CD4-positive, alpha-beta T cell (primary cell): ENCODE measurements around the gene CDH22. TPM values are rescaled to one million over a fixed set of nuclear protein-coding genes. Genes with fewer than 3 reads are reported as not detected.

ENCODE experiments used
- ATAC-seq: fragments of 200-7000 bp; cut with Tn5 transposase; one replicate; pipeline ENCODE4 v1.10.0; 2022; ENCODE audit warnings: mild to moderate bottlenecking; ENCODE audit not compliant: poor library complexity
- CTCF ChIA-PET: fragments of 350-600 bp; sonication (Branson Sonifier 250); formaldehyde crosslinking; loops from one replicate; lab custom pipeline; 2021; ENCODE audit warnings: antibody characterized with exemption, inconsistent platforms; lab: Charles Lee
- POLR2A ChIA-PET: fragments of 350-600 bp; sonication (Branson Sonifier 250); formaldehyde crosslinking; loops from one replicate; lab custom pipeline; 2021; ENCODE audit warnings: antibody characterized with exemption, inconsistent platforms; lab: Charles Lee
- DNase-seq, 14 experiments: peaks; one replicate each; pipeline ENCODE4 v3.0.0-alpha.2; 2013 to 2020; ENCODE audit warnings: mixed read lengths in 2 of 14
- H3K27ac ChIP-seq, 2 donors: one replicate each; pipeline versions ENCODE4 v1.5.1 to v1.7.0; 2013; ENCODE audit warnings: low read length in 2 of 2, low read depth in 1 of 2, mild to moderate bottlenecking in 1 of 2
- H3K27me3 ChIP-seq, 2 experiments: 1 replicate in 1 of 2; 2 replicates in 1 of 2; pipeline versions ENCODE4 v1.6.1 to v1.7.0; 2013; ENCODE audit warnings: low read length in 2 of 2, control low read depth in 1 of 2, mild to moderate bottlenecking in 1 of 2, moderate library complexity in 1 of 2; ENCODE audit not compliant: insufficient read depth in 2 of 2, control insufficient read depth in 1 of 2
- H3K36me3 ChIP-seq: one replicate; pipeline ENCODE4 v1.6.1; 2013; ENCODE audit warnings: low read length, control low read depth; ENCODE audit not compliant: insufficient read depth
- H3K4me1 ChIP-seq: one replicate; pipeline ENCODE4 v1.6.1; 2013; ENCODE audit warnings: low read length, control low read depth; ENCODE audit not compliant: insufficient read depth
- H3K4me3 ChIP-seq: one replicate; pipeline ENCODE4 v1.5.1; 2013; ENCODE audit warnings: mild to moderate bottlenecking, low read length, moderate library complexity
- H3K9me3 ChIP-seq, 2 experiments: 1 replicate in 1 of 2; 2 replicates in 1 of 2; pipeline versions ENCODE4 v1.6.1 to v1.7.0; 2013; ENCODE audit warnings: low read length in 2 of 2, mild to moderate bottlenecking in 2 of 2, control low read depth in 1 of 2, moderate library complexity in 1 of 2; ENCODE audit not compliant: control insufficient read depth in 1 of 2, insufficient read depth in 1 of 2
- H3K27ac Mint-ChIP-seq: one replicate; pipeline ENCODE4 v1.8.0; 2020; ENCODE audit warnings: mixed read lengths
- H3K27me3 Mint-ChIP-seq: one replicate; pipeline ENCODE4 v1.8.0; 2021; ENCODE audit warnings: mixed read lengths
- H3K36me3 Mint-ChIP-seq: one replicate; pipeline ENCODE4 v1.8.0; 2021; ENCODE audit warnings: low read depth, mixed read lengths
- H3K4me1 Mint-ChIP-seq: one replicate; pipeline ENCODE4 v1.8.0; 2021; ENCODE audit warnings: low read depth, mixed read lengths
- H3K4me3 Mint-ChIP-seq: one replicate; pipeline ENCODE4 v1.8.0; 2020; ENCODE audit warnings: mild to moderate bottlenecking, mixed read lengths
- H3K9me3 Mint-ChIP-seq: one replicate; pipeline ENCODE4 v1.8.0; 2020; ENCODE audit warnings: mixed read lengths
- CTCF ChIP-seq: fragments of 200-600 bp; IDR thresholded peaks from one replicate; pipeline ENCODE4 v1.8.0; 2022; ENCODE audit warnings: antibody characterized with exemption, mild to moderate bottlenecking
- intact Hi-C, 2 experiments: fragments of 100-400 bp; cut with DNase I in 1 of 2; cut with micrococcal nuclease in 1 of 2; formaldehyde crosslinking; loops; one replicate each; pipeline versions ENCODE4 v1.15.1 to v1.9.0; 2023 to 2025; cut with DNase I, micrococcal nuclease
- polyA plus RNA-seq, 2 donors: library from polyadenylated mRNA; unstranded; fragments of 120-200 nt; gene quantifications; one replicate each; pipeline ENCODE4 v1.2.1, GENCODE V29; 2013
- total RNA-seq, 174 experiments: library from RNA in 2 of 174; stranded (reverse) in 2 of 174; gene quantifications; one replicate each; pipeline ENCODE4 v1.2.3 and lab custom pipeline; 2021 to 2026

Gene CDH22
- total RNA-seq (not detected), total RNA-seq (lab: John Stamatoyannopoulos, UW) (0 to 0.19 (median 0) reads per million in 172 experiments)
- polyA plus RNA-seq (2013, experiment 1 of 2), result not detected
- polyA plus RNA-seq (2013, experiment 2 of 2), result 0.03 TPM

DNA sequence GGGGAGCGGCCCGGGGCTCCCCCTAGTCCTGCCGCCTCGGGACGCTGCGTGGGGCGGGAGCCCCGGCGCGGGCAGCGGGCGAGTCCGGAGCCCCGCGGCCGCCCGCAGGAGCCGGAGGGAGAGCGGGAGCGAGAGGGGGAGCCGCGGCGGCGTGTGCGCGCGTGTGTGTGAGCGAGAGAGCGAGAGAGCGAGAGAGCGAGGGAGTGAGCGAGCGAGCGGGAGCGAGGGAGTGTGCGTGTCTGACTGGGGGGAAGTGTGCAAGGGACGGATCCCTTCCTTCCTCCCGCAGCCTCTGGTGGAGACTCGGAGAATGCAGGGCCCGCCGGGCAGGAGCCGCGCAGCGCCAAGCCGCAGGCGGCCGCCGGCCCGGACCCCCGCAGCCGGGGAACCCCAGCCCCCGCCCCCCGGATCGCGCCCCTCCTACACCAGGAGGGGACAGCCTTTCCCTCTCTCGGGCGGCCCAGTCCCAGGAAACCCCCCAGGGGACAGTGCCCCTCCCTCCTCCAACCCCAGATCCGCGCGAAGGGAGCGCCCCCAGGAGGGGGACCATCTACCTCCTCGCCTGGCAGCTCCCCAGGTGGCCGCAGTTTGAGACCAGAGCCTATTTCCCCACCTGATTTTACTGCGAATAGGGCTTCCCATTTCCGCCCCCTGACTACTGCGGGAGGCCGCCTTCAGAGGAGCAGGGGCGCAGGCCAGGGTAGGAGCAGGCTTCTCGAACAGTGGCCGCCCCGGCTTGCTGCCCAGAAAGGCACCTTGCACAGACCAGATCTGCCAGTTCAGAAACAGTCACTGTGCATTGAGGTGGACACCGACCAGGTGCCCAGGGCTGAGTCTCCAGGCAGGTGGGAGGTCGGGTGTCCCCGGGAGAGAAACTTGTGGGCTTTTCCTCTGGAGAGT, at the start of gene CDH22:
Gene CDH22, minus strand, starts transcription at position 241 of the 900 bp plus-strand sequence. CDS start 57,204 bp downstream, outside the sequence.
- peak; percentile 62 for ATAC-seq
- Mint-ChIP-seq H3K27me3 (peaks cover 80% of the 10 kb centered on the region), H3K36me3 (no peaks in the 10 kb centered on the region), H3K9me3 (no peaks in the 10 kb centered on the region), H3K4me3 (peak within 1 kb of the TSS; percentile 85), H3K27ac (no peak within 1 kb of the TSS), H3K4me1 (peaks cover 32% of the 10 kb centered on the region)
- POLR2A ChIA-PET, result no interaction called here
- Histone ChIP-seq H3K36me3 (no peaks in the 10 kb centered on the region), H3K4me3 (peak within 1 kb of the TSS; percentile 37), H3K27me3 (peaks cover 55 to 78% of the 10 kb centered on the region in 2 experiments), H3K9me3 (peaks cover 0 to 3% of the 10 kb centered on the region in 2 experiments), H3K4me1 (peaks cover 28% of the 10 kb centered on the region), H3K27ac (no peak within 1 kb of the TSS)
- CTCF ChIA-PET, result no interaction called here
- no peak for TF ChIP-seq CTCF
- peak in 10 of 14 experiments; percentile 9 to 72 (median 26) for DNase-seq
- intact Hi-C loops, result loop anchor here in 1 of 2 experiments (5.0 kb wide), 2 partner anchors 39 to 54 kb away; no protein-coding TSS in a partner anchor

DNA sequence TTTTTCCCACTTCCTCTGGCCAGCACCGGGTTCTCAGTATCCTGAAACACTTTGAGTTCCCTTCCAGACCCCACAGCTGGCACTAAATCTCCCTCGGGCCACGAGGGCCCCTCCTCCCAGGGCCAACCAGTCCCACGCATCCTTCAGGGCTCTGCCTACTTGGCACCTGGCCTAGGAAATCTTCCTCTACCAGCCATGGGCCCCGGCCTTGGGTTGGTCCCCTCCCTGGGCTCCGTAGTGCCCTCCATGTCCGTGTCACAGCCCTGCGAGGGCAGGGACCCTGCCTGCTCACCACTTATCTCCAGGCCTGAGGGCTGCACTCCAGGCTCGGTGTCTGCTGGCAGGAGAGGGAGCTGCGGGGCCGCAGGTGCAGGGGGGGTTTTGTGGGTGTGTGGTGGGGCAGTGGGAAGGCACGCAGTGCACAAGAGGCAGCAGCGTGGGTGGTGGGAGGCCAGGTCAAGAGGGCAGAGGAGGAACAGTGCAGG, 48.8 kb upstream of the CDH22 start:
- H3K36me3 Mint-ChIP-seq, result peaks cover 75% of the 10 kb centered on the region
- intact Hi-C loops, result no loop called here
- ATAC-seq (no peak), DNase-seq (peak in 1 of 14 experiments; percentile 11)
- no peaks in the 10 kb centered on the region for H3K9me3 Mint-ChIP-seq
- no peak for TF ChIP-seq CTCF
- POLR2A ChIA-PET, result interaction anchor here (1.1 to 1.3 kb wide), 2 partner anchors 11 to 12 kb away, joined by 3 to 5 read pairs; no protein-coding TSS in a partner anchor
- peaks cover 42% of the 10 kb centered on the region for H3K36me3 ChIP-seq
- peaks cover 65% of the 10 kb centered on the region for H3K4me1 ChIP-seq
- CTCF ChIA-PET, result interaction anchor here (1.5 kb wide), 1 partner anchor 8 kb away, joined by 4 read pairs; no protein-coding TSS in a partner anchor
- peak overlapping the region; percentile 80 for H3K27ac Mint-ChIP-seq
- no peak overlapping the region for H3K4me3 ChIP-seq
- no peak overlapping the region for H3K4me3 Mint-ChIP-seq
- peak overlapping the region in 1 of 2 donors; percentile 37 for H3K27ac ChIP-seq
- H3K27me3 ChIP-seq, result no peaks in the 10 kb centered on the region
- peaks cover 56% of the 10 kb centered on the region for H3K4me1 Mint-ChIP-seq
- no peaks in the 10 kb centered on the region for H3K27me3 Mint-ChIP-seq
- H3K9me3 ChIP-seq, result no peaks in the 10 kb centered on the region

- Mint-ChIP-seq H3K9me3 (no peaks in the 10 kb centered on the region), H3K27me3 (no peaks in the 10 kb centered on the region), H3K4me3 (no peak overlapping the region), H3K27ac (peak overlapping the region; percentile 80), H3K4me1 (peaks cover 49% of the 10 kb centered on the region), H3K36me3 (peaks cover 71% of the 10 kb centered on the region)
- POLR2A ChIA-PET, result interaction anchor here (1.1 to 1.5 kb wide), 2 partner anchors 8 to 50 kb away, joined by 6 read pairs; partner anchors contain the start of gene ELMO2
- intact Hi-C loops, result no loop called here
- H3K9me3 ChIP-seq, result no peaks in the 10 kb centered on the region
- no peaks in the 10 kb centered on the region for H3K27me3 ChIP-seq
- ATAC-seq (no peak), DNase-seq (no peak)
- no peak for TF ChIP-seq CTCF
- peaks cover 44% of the 10 kb centered on the region for H3K36me3 ChIP-seq
- peaks cover 58% of the 10 kb centered on the region for H3K4me1 ChIP-seq
- no peak overlapping the region for H3K27ac ChIP-seq
- no peak overlapping the region for H3K4me3 ChIP-seq
- CTCF ChIA-PET, result no interaction called here
These were observed 48.1 kb upstream of the CDH22 start for GRCh38 chr20:46356195-46357029.
